ENCODE results near the gene TRABD2B.

The TRABD2B gene

GRCh38 chr1:47978486-47978885, 18.7 kb downstream of the TRABD2B start:
- H3K4me3 ChIP-seq (replicated peaks; ENCODE audit: low read depth, low read length), result no peak overlapping the region
- no peak for DNase-seq (ENCODE audit: low read depth)
- TF ChIP-seq CTCF (IDR thresholded peaks at IDR 0.05; ENCODE audit: low read length, missing control alignments), result no peak

GRCh38 chr1:47976728-47977127, 20.5 kb downstream of the TRABD2B start:
- no peak overlapping the region for H3K4me3 ChIP-seq (replicated peaks; ENCODE audit: low read depth, low read length)
- no peak for DNase-seq (ENCODE audit: low read depth)
- no peak for TF ChIP-seq CTCF (IDR thresholded peaks at IDR 0.05; ENCODE audit: low read length, missing control alignments)

- no peak overlapping the region for H3K4me3 ChIP-seq (replicated peaks; ENCODE audit: low read depth, low read length)
- no peak for TF ChIP-seq CTCF (IDR thresholded peaks at IDR 0.05; ENCODE audit: low read length, missing control alignments)
These were observed 20.9 kb downstream of the TRABD2B start for GRCh38 chr1:47976267-47976666.

GRCh38 chr1:47975302-47975921, 21.8 kb downstream of the TRABD2B start:
- DNase-seq (ENCODE audit: low read depth), result no peak
- no peak overlapping the region for H3K4me3 ChIP-seq (replicated peaks; ENCODE audit: low read depth, low read length)
- no peak for TF ChIP-seq CTCF (IDR thresholded peaks at IDR 0.05; ENCODE audit: low read length, missing control alignments)

More at GRCh38 chr1:47976267-47976666, 20.9 kb downstream of the TRABD2B start:
- DNase-seq (ENCODE audit: low read depth), result no peak

- DNase-seq (ENCODE audit: low read depth), result no peak
- no peak overlapping the region for H3K4me3 ChIP-seq (replicated peaks; ENCODE audit: low read depth, low read length)
- peak; percentile 29 for TF ChIP-seq CTCF (IDR thresholded peaks at IDR 0.05; ENCODE audit: low read length, missing control alignments)
These were observed 24.2 kb downstream of the TRABD2B start for GRCh38 chr1:47972864-47973432.

- no peak overlapping the region for H3K4me3 ChIP-seq (replicated peaks; ENCODE audit: low read depth, low read length)
- DNase-seq (ENCODE audit: low read depth), result no peak
- no peak for TF ChIP-seq CTCF (IDR thresholded peaks at IDR 0.05; ENCODE audit: low read length, missing control alignments)
These were observed 25.6 kb downstream of the TRABD2B start for GRCh38 chr1:47971385-47972160.

Data from fibroblast of pulmonary artery (primary cell).